ENCODE results near the gene C2orf78.
"Not testable (repeated sequence)": the region's sequence is repeated elsewhere in the genome, so short reads cannot be mapped to it uniquely, and the experiment has no call there.

C2orf78 gene

GRCh38 chr2:73783402-73783801 lies 581 bp upstream of the C2orf78 start:
- not testable (repeated sequence) for DNase-seq

- no peak for DNase-seq
These were observed 27.9 kb downstream of the C2orf78 start for GRCh38 chr2:73811878-73812277.

- DNase-seq = no peak
These were observed 28.7 kb downstream of the C2orf78 start for GRCh38 chr2:73812635-73813034.

GRCh38 chr2:73818296-73818695 lies 34.3 kb downstream of the C2orf78 start:
- DNase-seq = no peak

- DNase-seq = no peak
These were observed 37.2 kb downstream of the C2orf78 start for GRCh38 chr2:73821227-73821626.

DNA sequence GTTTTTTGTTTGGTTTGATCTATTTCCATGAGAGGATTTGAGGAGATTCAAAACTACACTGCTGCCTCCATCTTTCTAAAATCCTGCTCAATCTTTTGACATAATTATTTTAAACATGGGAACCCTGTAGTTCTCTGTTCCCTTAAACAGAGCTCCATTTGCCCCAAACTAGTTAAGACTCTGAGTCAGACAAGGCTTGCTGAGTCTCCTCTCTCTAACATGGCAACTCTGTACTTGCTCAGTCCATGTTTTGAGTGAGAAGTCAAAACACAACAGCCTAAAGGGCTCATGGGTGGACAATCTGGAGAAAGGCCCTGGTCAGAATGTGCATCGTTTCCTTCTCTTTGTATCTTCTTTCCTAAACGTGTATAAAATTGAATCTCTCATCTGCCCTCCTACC lies 37.7 kb downstream of the C2orf78 start:
- no peak for DNase-seq

DNA sequence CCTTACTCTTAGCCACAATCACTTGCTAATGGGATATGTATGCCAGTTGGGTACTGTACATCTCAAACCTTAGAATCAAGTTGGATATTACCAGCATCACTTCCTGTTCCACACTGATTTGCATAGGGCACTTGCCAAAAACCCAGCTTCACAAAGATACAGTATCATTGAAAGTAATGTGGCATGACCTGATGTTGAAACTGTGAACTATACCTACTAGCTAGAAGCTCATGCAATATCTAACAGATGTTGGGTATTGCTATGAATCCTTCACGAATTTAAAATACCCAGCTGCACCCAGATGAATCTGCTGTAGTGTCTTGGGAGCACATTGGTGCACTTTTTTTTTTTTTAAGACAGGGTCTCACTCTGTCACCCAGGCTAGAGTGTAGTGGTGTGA lies 38.3 kb downstream of the C2orf78 start:
- no peak for DNase-seq

- DNase-seq = peak in 1 of 2 experiments; percentile 7
These were observed 39.0 kb downstream of the C2orf78 start for GRCh38 chr2:73822991-73823390.

DNA sequence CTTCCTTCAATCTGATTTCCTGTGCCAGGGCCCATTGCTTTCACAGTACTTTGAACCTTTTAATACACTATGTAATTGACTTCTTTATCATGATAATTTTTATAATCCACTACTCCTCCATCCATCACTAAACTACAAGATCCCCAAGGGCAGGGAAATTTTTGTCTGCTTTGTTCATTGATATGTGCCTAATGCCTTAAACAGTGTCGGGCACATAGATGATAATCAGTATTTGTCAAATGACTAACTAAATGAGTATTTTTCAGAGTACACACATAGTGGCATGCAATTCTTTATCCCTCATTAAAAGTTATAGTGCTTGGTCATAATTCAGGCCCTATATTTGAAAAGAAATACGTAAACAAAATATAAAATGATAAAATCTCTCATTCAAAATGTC lies 39.4 kb downstream of the C2orf78 start:
- no peak for DNase-seq

- DNase-seq = peak; percentile 28 to 83
These were observed 40.0 kb downstream of the C2orf78 start for GRCh38 chr2:73823916-73824523.

DNA sequence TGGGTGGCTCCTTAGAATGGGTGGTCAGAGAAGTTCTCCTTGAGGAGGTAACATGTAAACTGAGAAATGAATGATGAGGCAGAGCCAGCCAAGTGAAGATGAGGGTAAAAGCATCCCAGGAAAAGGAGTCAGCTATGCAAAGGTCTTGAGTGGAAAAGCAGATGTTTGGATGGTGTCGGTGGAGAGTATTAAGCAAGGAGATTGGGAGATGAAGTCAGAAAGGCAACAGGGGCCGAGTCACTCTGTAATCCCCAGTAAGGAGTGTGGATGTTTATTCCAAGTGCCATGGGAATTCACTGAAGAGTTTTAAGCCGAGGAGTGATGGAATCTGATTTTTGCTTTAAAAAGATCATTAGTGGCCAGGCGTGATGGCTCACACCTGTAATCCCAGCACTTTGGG lies 41.4 kb downstream of the C2orf78 start:
- DNase-seq = no peak

DNA sequence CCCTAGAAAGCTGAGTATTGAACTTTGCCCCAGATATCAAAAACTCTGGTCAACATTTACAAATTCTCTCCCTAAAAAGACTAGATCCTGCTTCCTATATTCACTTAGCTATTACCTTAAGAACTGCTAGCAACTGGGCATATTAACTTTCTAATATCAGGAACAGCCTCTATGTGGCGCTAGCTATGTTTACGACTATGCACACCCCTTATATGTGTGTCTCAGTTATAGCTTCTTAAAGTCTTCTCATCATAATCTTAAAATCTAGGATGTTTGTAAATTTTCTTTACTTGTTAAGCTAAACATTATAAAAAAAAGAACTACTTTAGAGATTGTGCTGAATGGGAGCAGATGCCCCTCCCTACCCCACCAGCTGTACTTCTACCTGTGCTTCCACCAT lies 43.0 kb downstream of the C2orf78 start:
- DNase-seq = peak; percentile 3 to 52

GRCh38 chr2:73827660-73828388 lies 43.8 kb downstream of the C2orf78 start:
- no peak for DNase-seq

- no peak for DNase-seq
These were observed 44.4 kb downstream of the C2orf78 start for GRCh38 chr2:73828389-73828817.

GRCh38 chr2:73828818-73829570 lies 45.0 kb downstream of the C2orf78 start, which contains the start of gene STAMBP:
Gene STAMBP, plus strand, starts transcription at chr2:73828961. Its CDS starts 1,896 bp downstream, at chr2:73830857.
- DNase-seq = peak; percentile 93 to 98

DNA sequence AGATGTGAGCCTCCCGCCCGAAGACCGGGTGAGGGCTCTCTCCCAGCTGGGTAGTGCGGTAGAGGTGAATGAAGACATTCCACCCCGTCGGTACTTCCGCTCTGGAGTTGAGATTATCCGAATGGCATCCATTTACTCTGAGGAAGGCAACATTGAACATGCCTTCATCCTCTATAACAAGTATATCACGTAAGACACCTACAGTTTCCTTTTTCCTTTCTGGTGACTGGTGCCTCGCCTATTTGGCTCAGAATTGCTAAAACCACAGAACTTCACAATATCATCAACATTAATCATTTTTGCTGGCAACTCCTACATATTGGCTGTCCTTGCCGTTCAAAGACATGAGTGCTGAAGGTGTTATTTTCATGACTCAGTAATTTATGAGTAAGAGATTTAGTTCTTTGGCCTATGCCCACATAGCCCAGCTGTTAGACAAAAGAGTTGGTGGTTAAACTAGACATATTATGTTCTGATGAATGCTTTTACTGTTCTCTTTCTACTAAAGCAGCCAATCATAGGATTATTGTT lies 47.0 kb downstream of the C2orf78 start:
- no peak for DNase-seq

DNA sequence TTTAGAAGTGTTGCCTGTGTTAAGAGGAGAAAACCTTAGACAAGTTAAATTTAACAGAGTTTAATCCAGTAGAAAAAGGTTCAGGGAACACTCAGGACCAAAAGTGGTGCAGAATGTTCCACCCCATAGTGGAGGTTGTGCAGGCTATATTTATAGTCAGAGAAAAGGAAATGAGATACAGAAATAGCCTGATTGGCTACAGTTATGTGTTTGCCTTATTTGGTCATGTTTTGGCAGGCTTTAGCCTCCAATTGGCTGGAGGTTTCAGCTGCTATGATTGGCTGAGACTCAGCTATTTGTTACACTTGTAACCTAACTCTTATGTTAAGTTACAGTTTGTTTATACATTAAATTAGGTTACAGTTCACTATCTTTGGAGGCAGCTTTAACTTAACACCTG lies 48.9 kb downstream of the C2orf78 start:
- no peak for DNase-seq

DNA sequence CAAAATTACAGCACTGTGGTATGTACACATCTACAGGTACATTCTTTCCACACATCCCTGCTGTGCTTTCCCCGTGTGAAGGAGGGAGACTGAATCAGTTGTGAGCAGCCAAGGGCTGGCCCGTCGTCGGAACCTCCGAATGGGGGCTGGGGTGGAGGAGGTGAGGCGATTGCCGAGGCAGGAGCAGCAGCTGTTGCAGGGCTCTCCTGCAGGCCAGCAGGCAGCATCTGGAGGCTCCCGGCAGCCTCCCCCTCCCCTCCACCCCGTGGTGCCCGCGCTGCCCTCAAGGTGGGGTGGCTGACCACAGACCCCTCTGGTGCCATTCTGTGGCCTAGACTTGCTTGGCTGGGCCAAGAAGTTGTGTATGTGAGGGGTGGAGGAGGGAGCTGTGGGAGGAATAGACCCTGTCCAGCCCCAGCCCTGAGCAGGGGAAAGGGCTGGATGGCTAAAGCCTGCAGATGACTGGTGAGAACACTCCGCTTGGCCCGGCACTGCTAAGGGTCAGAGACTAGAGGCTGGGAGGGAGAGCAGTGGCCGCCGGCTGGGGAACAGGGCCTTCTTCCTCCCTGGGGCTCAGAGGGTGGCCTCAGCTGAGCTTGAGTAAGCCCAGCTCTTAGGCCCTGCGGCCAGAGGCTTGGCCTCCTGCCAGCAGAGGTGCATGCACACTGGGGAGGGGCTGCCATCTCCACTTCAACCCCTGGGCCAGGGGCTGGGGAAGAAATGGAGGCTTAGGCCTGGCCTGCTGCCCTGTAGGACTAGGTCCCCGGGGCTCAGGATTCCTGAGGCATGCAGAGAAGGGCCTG lies 52.4 kb downstream of the C2orf78 start:
- no peak for DNase-seq

- no peak for DNase-seq
These were observed 54.0 kb downstream of the C2orf78 start for GRCh38 chr2:73837847-73838585.

GRCh38 chr2:73838889-73839534 lies 55.0 kb downstream of the C2orf78 start:
- no peak for DNase-seq

- DNase-seq = no peak
These were observed 55.8 kb downstream of the C2orf78 start for GRCh38 chr2:73839653-73840411.

Data from NCI-H526 (cell line).